ENCODE measurements around the gene RPRD1B.

DNA sequence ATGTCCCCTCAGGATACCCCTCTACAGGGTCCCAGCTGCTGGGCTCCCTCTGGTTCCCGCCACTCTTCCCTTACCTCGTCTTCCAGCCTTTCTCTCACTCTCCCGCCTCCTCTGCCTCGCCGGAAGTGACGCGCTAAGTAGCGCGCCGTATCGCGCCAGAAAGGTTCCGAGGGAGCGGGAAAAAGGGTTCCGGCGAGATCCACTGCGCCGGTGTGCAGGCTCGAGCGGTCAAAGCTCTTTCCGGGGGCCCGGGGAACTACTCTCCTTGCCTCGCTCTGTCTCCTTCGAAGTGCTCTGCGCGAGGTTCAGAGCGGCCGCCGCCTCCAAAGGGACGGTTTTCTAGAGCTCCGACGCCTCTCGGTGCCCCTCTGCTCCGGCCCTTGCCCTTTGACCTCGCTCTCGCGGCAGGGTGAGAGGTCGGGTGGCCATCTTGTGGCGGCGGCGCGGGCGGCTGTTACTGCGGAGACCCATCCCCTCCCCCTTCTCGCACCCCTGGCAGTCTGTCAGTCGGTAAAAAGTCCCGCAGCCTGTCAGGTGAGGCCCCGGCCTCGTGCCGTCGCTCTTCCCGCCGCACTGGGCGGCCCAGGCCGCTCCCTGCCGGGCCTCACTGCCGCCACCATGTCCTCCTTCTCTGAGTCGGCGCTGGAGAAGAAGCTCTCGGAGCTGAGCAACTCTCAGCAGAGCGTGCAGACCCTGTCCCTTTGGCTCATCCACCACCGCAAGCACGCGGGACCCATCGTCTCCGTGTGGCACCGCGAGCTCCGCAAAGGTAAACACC is at the start of gene RPRD1B, which contains the start of gene TTI1:
- TF ChIP-seq, protein P1, sequence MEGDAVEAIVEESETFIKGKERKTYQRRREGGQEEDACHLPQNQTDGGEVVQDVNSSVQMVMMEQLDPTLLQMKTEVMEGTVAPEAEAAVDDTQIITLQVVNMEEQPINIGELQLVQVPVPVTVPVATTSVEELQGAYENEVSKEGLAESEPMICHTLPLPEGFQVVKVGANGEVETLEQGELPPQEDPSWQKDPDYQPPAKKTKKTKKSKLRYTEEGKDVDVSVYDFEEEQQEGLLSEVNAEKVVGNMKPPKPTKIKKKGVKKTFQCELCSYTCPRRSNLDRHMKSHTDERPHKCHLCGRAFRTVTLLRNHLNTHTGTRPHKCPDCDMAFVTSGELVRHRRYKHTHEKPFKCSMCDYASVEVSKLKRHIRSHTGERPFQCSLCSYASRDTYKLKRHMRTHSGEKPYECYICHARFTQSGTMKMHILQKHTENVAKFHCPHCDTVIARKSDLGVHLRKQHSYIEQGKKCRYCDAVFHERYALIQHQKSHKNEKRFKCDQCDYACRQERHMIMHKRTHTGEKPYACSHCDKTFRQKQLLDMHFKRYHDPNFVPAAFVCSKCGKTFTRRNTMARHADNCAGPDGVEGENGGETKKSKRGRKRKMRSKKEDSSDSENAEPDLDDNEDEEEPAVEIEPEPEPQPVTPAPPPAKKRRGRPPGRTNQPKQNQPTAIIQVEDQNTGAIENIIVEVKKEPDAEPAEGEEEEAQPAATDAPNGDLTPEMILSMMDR (IDR thresholded peaks at IDR 0.05): no peak
- TF ChIP-seq EZH2 (IDR thresholded peaks at IDR 0.05): peak; percentile 9
